Hepatocyte (in vitro differentiated cells): Measurements from ENCODE around the gene HSPB8.

ENCODE experiments used
- EZH2 ChIP-seq: fragments of 200-600 bp; sonication (generic); IDR thresholded peaks from 2 replicates; pipeline ENCODE4 v1.6.1; 2016; ENCODE audit warnings: antibody characterized with exemption, mild to moderate bottlenecking, borderline replicate concordance
- TF ChIP-seq, protein P1 (sequence below): fragments of 200-600 bp; sonication (generic); IDR thresholded peaks from 2 replicates; pipeline ENCODE4 v1.5.1; 2016; ENCODE audit warnings: antibody characterized with exemption, mild to moderate bottlenecking; ENCODE audit not compliant: poor library complexity

DNA sequence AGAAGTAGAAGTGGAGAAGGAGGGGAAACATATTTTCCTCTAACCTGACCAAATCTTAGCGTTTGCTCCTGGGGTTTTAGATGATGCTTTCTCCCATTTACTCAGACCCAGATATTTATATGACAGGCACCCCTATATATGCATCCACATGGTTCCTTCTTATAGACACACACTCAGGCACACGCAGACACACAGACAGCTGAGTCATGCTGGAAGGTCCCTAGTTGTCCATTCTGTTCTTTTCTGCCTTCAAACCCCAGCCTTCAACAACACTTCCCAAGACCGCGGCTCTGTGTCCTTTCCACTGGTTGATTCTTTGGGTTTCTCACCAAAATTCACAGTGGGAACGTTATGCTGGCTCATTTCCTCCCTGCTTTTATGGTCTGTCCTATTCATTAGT lies 52.1 kb downstream of the HSPB8 start:
- TF ChIP-seq, protein P1, sequence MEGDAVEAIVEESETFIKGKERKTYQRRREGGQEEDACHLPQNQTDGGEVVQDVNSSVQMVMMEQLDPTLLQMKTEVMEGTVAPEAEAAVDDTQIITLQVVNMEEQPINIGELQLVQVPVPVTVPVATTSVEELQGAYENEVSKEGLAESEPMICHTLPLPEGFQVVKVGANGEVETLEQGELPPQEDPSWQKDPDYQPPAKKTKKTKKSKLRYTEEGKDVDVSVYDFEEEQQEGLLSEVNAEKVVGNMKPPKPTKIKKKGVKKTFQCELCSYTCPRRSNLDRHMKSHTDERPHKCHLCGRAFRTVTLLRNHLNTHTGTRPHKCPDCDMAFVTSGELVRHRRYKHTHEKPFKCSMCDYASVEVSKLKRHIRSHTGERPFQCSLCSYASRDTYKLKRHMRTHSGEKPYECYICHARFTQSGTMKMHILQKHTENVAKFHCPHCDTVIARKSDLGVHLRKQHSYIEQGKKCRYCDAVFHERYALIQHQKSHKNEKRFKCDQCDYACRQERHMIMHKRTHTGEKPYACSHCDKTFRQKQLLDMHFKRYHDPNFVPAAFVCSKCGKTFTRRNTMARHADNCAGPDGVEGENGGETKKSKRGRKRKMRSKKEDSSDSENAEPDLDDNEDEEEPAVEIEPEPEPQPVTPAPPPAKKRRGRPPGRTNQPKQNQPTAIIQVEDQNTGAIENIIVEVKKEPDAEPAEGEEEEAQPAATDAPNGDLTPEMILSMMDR, result no peak
- TF ChIP-seq EZH2, result no peak
